Prostate gland (tissue), 2 donors: ENCODE results near the gene STARD6.

Source experiments
- POLR2A ChIP-seq: fragments of 450-650 bp; IDR thresholded peaks from one replicate; pipeline ENCODE4 v1.6.1; 2016; ENCODE audit warnings: antibody characterized with exemption, mild to moderate bottlenecking
- TF ChIP-seq, protein P1 (sequence below), 4 experiments: fragments of 200-600 bp in 2 of 4; fragments of 450-650 bp in 2 of 4; sonication (generic) in 2 of 4; IDR thresholded peaks; 1 replicate in 3 of 4; 2 replicates in 1 of 4; pipeline ENCODE4 v1.5.1; 2016 to 2019; ENCODE audit warnings: antibody characterized with exemption in 4 of 4, mild to moderate bottlenecking in 2 of 4, moderate library complexity in 2 of 4

DNA sequence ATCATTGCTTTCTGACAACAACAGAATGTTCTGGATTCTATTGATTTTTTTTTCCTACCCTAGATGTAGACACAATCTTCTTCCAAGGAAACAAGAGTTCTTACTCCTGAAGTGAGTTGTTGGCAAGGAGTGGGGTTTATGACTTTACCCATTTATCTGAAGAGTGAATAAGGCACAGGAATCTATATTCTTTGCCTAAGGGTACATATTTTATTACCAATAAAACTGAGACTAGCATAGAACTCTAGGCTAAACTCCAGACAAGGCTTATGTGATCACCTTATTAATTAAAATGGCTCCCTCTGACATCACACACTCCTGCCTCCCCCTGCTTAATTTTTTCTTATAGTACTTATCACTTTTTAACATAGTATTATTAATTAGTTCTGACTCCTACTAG, 47.6 kb upstream of the STARD6 start:
- no peak for TF ChIP-seq POLR2A
- TF ChIP-seq, protein P1, sequence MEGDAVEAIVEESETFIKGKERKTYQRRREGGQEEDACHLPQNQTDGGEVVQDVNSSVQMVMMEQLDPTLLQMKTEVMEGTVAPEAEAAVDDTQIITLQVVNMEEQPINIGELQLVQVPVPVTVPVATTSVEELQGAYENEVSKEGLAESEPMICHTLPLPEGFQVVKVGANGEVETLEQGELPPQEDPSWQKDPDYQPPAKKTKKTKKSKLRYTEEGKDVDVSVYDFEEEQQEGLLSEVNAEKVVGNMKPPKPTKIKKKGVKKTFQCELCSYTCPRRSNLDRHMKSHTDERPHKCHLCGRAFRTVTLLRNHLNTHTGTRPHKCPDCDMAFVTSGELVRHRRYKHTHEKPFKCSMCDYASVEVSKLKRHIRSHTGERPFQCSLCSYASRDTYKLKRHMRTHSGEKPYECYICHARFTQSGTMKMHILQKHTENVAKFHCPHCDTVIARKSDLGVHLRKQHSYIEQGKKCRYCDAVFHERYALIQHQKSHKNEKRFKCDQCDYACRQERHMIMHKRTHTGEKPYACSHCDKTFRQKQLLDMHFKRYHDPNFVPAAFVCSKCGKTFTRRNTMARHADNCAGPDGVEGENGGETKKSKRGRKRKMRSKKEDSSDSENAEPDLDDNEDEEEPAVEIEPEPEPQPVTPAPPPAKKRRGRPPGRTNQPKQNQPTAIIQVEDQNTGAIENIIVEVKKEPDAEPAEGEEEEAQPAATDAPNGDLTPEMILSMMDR (IDR thresholded peaks at IDR 0.05), result no peak
